Gastrocnemius medialis (tissue), 4 donors: ENCODE data around the gene RB1. TPM values are rescaled to one million over a fixed set of nuclear protein-coding genes. Genes with fewer than 3 reads are reported as not detected.
"Not testable (repeated sequence)": the region's sequence is repeated elsewhere in the genome, so short reads cannot be mapped to it uniquely, and the experiment has no call there.

Source experiments
- ATAC-seq, 2 donors: fragments of 150-250 bp; one replicate each; pipeline ENCODE4 v1.9.1; 2016
- DNase-seq, 2 donors: peaks; one replicate each; pipeline ENCODE4 v3.0.0-alpha.2; 2019
- H3K27ac ChIP-seq, 4 donors: fragments of 200-600 bp; sonication (generic); 1 replicate in 1 of 4; 2 replicates in 3 of 4; pipeline ENCODE4 v1.5.1; 2016 to 2018; ENCODE audit warnings: mild to moderate bottlenecking in 2 of 4, moderate library complexity in 1 of 4
- H3K27me3 ChIP-seq, 3 donors: fragments of 200-600 bp; sonication (generic) in 2 of 3; 1 replicate in 1 of 3; 2 replicates in 2 of 3; pipeline versions ENCODE4 v1.5.1 to v1.6.0; 2016 to 2019; ENCODE audit warnings: mild to moderate bottlenecking in 1 of 3, moderate library complexity in 1 of 3
- H3K36me3 ChIP-seq, 2 donors: fragments of 200-600 bp; sonication (generic) in 1 of 2; one replicate each; pipeline ENCODE4 v1.5.1; 2017 to 2018
- H3K4me1 ChIP-seq, 2 donors: fragments of 200-600 bp; sonication (generic) in 1 of 2; one replicate each; pipeline ENCODE4 v1.5.1; 2016 to 2017; ENCODE audit warnings: mild to moderate bottlenecking in 2 of 2
- H3K4me3 ChIP-seq, 4 donors: fragments of 200-600 bp; sonication (generic) in 3 of 4; 1 replicate in 1 of 4; 2 replicates in 3 of 4; pipeline ENCODE4 v1.5.1; 2016 to 2019; ENCODE audit warnings: mild to moderate bottlenecking in 2 of 4
- H3K9me3 ChIP-seq, 3 donors: fragments of 200-600 bp; sonication (generic) in 2 of 3; 1 replicate in 1 of 3; 2 replicates in 2 of 3; pipeline ENCODE4 v1.5.1; 2016 to 2019
- CTCF ChIP-seq, 5 experiments: fragments of 450-650 bp in 3 of 5; fragments of 200-600 bp in 2 of 5; sonication (generic) in 2 of 5; IDR thresholded peaks in 4 of 5; conservative IDR thresholded peaks in 1 of 5; 1 replicate in 4 of 5; 2 replicates in 1 of 5; pipeline ENCODE4 v1.5.1; 2016 to 2019; ENCODE audit warnings: antibody characterized with exemption in 5 of 5, mild to moderate bottlenecking in 3 of 5, moderate library complexity in 3 of 5
- POLR2A ChIP-seq, 2 donors: fragments of 450-650 bp; IDR thresholded peaks; one replicate each; pipeline ENCODE4 v1.6.1; 2017; ENCODE audit warnings: antibody characterized with exemption in 2 of 2, mild to moderate bottlenecking in 2 of 2, moderate library complexity in 2 of 2
- in situ Hi-C, 4 donors: fragments of 200-750 bp; cut with MboI; loops; one replicate each; pipeline versions ENCODE4 v1.15.0 to v1.8.0; 2017; ENCODE audit warnings: low sequenced_read_pairs in 4 of 4
- intact Hi-C: fragments of 100-400 bp; cut with DNase I; formaldehyde crosslinking; loops from one replicate; pipeline ENCODE4 v1.15.1; 2023; ENCODE audit warnings: low total_unique reads
- total RNA-seq, 4 donors: library from RNA; depleted of rRNA; stranded (reverse); fragments of >200 nt; gene quantifications; one replicate each; pipeline versions ENCODE4 v1.1.0 to v1.2.3, GENCODE V29; 2016

RB1 gene
- total RNA-seq, 4 donors from 2014 or later = 29.3 to 45.6 (median 33.2) TPM

GRCh38 chr13:48322294-48322693 is 18.7 kb downstream of the RB1 start:
- DNase-seq = no peak
- intact Hi-C loops = no loop called here

GRCh38 chr13:48333976-48334375 is 30.4 kb downstream of the RB1 start:
- ATAC-seq (peak in 1 of 2 donors; percentile 36), DNase-seq (no peak)
- Histone ChIP-seq H3K4me3 (no peak overlapping the region), H3K27ac (no peak overlapping the region), H3K27me3 (no peaks in the 10 kb centered on the region), H3K9me3 (no peaks in the 10 kb centered on the region), H3K36me3 (peaks cover 0 to 3% of the 10 kb centered on the region in 2 donors), H3K4me1 (peaks cover 4% of the 10 kb centered on the region in 2 donors)
- no peak for TF ChIP-seq CTCF (IDR thresholded peaks at IDR 0.05 in 4 of 5, conservative IDR thresholded peaks at IDR 0.05 in 1 of 5)
- no peak for TF ChIP-seq POLR2A (IDR thresholded peaks at IDR 0.05)
- in situ Hi-C loops (loop anchor here in 3 of 4 donors (5.0 to 25.0 kb wide), 4 partner anchors 241 to 428 kb away; no protein-coding TSS in a partner anchor), intact Hi-C loops (loop anchor here (1.0 to 5.0 kb wide), 2 partner anchors 246 to 433 kb away; no protein-coding TSS in a partner anchor)

More at GRCh38 chr13:48322294-48322693, 18.7 kb downstream of the RB1 start:
- in situ Hi-C loops = no loop called here
- Histone ChIP-seq H3K9me3 (peaks cover 0 to 12% (median 0%) of the 10 kb centered on the region in 3 donors), H3K4me3 (no peak overlapping the region), H3K27me3 (no peaks in the 10 kb centered on the region), H3K27ac (no peak overlapping the region), H3K36me3 (peaks cover 0 to 5% of the 10 kb centered on the region in 2 donors), H3K4me1 (no peaks in the 10 kb centered on the region)
- no peak for ATAC-seq
- no peak for TF ChIP-seq POLR2A (IDR thresholded peaks at IDR 0.05)
- no peak for TF ChIP-seq CTCF (IDR thresholded peaks at IDR 0.05 in 4 of 5, conservative IDR thresholded peaks at IDR 0.05 in 1 of 5)

- intact Hi-C loops (loop anchor here (1.0 to 5.0 kb wide), 2 partner anchors 246 to 433 kb away; no protein-coding TSS in a partner anchor), in situ Hi-C loops (loop anchor here in 3 of 4 donors (5.0 to 25.0 kb wide), 4 partner anchors 240 to 428 kb away; no protein-coding TSS in a partner anchor)
- Histone ChIP-seq H3K9me3 (no peaks in the 10 kb centered on the region), H3K36me3 (peaks cover 0 to 9% of the 10 kb centered on the region in 2 donors), H3K27me3 (no peaks in the 10 kb centered on the region), H3K27ac (no peak overlapping the region), H3K4me1 (peaks cover 4% of the 10 kb centered on the region in 2 donors), H3K4me3 (no peak overlapping the region)
- ATAC-seq = peak in 1 of 2 donors; percentile 51
- DNase-seq = no peak
- peak in 4 of 5 experiments; percentile 21 to 64 (median 61) for TF ChIP-seq CTCF (IDR thresholded peaks at IDR 0.05 in 4 of 5, conservative IDR thresholded peaks at IDR 0.05 in 1 of 5)
- no peak for TF ChIP-seq POLR2A (IDR thresholded peaks at IDR 0.05)
Observed at GRCh38 chr13:48334534-48335127, 31.1 kb downstream of the RB1 start.

GRCh38 chr13:48339198-48339597 is 35.6 kb downstream of the RB1 start:
- H3K4me3 ChIP-seq, DNase-seq, intact Hi-C loops, ATAC-seq, H3K27me3 ChIP-seq, H3K27ac ChIP-seq, H3K9me3 ChIP-seq, H3K4me1 ChIP-seq: not testable (repeated sequence)
- peaks cover 0 to 19% of the 10 kb centered on the region in 2 donors for H3K36me3 ChIP-seq
- in situ Hi-C loops = loop anchor here in 3 of 4 donors (10.0 to 25.0 kb wide), 3 partner anchors 236 to 423 kb away; no protein-coding TSS in a partner anchor

DNA sequence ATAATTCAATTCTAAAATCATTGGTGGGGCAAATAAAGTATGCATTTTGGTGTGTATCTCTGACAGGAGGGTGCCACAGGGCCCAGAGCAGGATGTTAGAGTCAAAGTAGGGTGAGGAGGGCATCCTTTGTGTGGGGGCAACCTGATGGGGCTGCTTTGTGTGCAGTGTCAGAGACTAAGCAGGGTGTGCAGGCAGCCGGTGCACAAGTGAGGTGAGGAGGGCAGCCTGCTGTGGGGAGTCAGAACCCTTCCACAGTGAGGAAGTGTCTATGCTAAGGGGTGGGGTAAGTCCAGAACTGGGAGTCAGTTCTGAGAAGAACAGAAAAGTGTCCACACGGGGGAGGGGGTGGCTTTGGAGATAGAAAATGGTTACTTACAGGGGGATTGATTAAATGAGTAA is 40.7 kb downstream of the RB1 start:
- ATAC-seq (no peak), DNase-seq (no peak)
- Histone ChIP-seq H3K36me3 (peaks cover 3 to 40% of the 10 kb centered on the region in 2 donors), H3K4me3 (no peak overlapping the region), H3K27ac (no peak overlapping the region), H3K9me3 (no peaks in the 10 kb centered on the region), H3K4me1 (no peaks in the 10 kb centered on the region), H3K27me3 (no peaks in the 10 kb centered on the region)
- no peak for TF ChIP-seq CTCF (IDR thresholded peaks at IDR 0.05 in 4 of 5, conservative IDR thresholded peaks at IDR 0.05 in 1 of 5)
- intact Hi-C loops (no loop called here), in situ Hi-C loops (loop anchor here in 3 of 4 donors (25.0 kb wide), 2 partner anchors 243 to 418 kb away; no protein-coding TSS in a partner anchor)
